ENCODE data around the gene MCF2. TPM values are rescaled to one million over a fixed set of nuclear protein-coding genes. Genes with fewer than 3 reads are reported as not detected.

The MCF2 gene
- total RNA-seq, 1 donor = 0.45 TPM

DNA sequence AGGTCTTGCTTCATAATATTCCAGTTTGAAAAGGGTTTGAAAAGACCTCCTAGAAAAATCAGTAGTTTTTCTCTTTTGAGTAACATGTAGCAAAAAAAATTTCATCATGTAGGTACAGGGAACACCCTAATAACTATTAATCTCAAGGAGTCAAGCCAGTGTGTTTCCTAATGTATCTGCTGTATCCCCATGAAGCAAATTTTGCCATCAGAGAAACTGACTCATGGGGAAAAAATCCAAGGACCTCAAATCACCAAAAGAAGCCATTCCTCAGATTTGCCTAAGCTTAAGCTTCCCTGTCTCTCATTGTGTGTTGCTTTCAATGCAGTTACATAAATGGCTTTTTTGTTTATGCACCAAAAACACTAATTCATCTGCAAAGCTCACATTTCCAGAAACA is 147.7 kb downstream of the MCF2 start:
- TF ChIP-seq CTCF (IDR thresholded peaks at IDR 0.05; ENCODE audit: insufficient read depth, low read length) = no peak
- peak; percentile 52 for DNase-seq (ENCODE audit: low read depth)

DNA sequence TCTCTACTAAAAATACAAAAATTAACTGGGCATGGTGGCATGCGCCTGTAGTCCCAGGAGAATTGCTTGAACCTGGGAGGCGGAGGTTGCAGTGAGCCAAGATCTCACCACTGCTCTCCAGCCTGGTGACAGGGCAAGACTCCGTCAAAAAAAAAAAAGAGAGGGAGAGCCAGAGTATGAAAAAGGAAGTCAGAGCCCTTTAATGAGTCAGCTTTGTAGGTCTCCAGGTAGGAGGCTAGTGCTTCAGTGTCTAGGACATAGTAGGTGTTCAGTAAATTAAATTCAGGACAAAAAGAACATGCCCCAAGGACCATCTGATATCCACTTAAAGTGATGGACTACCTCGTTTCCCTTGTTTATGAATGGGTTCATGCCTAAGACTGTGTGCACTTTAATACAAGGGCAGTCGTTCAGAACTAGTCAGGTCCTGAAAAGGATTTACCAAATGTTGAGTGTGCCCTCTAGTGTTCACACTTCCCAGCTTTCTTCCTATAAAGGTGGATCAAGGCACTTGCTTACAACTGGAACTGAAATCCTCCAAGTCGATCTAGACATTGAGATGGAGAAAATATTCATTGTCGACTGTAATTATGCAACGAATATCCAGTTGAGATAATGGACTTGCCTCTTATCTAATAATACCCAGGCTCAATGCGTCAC is 148.5 kb downstream of the MCF2 start:
- DNase-seq (ENCODE audit: low read depth) = peak; percentile 79
- TF ChIP-seq CTCF (IDR thresholded peaks at IDR 0.05; ENCODE audit: insufficient read depth, low read length) = peak; percentile 63
- H3K4me3 ChIP-seq (ENCODE audit: low read depth, low read length) = no peak overlapping the region

More for the DNA sequence above, 147.7 kb downstream of the MCF2 start:
- no peak overlapping the region for H3K4me3 ChIP-seq (ENCODE audit: low read depth, low read length)

- TF ChIP-seq CTCF (IDR thresholded peaks at IDR 0.05; ENCODE audit: insufficient read depth, low read length) = no peak
- H3K4me3 ChIP-seq (ENCODE audit: low read depth, low read length) = no peak overlapping the region
- DNase-seq (ENCODE audit: low read depth) = no peak
These were observed 152.8 kb downstream of the MCF2 start for GRCh38 chrX:139554991-139555675.

GRCh38 chrX:139554376-139554775 is 153.6 kb downstream of the MCF2 start:
- H3K4me3 ChIP-seq (ENCODE audit: low read depth, low read length) = no peak overlapping the region
- TF ChIP-seq CTCF (IDR thresholded peaks at IDR 0.05; ENCODE audit: insufficient read depth, low read length) = no peak
- no peak for DNase-seq (ENCODE audit: low read depth)

DNA sequence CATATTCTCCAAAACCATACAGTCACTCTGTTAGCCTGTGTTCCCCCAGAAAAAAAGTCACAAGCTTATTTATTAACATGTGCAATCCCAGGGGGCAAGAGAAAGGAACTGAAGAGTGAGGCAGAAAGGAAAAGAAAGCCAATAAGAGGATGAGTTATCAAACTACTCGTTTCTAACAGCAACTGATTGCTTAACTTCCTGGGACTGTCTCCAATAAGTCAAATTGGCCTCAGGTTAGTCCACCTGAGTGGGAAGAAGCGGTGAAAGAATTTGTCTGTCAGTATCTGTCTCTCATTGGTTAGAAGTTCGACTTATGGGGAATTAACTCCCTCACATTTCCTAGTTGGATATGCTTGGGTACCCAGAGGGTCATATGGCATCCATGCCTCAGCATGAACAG is 163.4 kb downstream of the MCF2 start:
- no peak for DNase-seq (ENCODE audit: low read depth)
- TF ChIP-seq CTCF (IDR thresholded peaks at IDR 0.05; ENCODE audit: insufficient read depth, low read length) = no peak
- no peak overlapping the region for H3K4me3 ChIP-seq (ENCODE audit: low read depth, low read length)

GRCh38 chrX:139543920-139544319 is 164.0 kb downstream of the MCF2 start:
- no peak overlapping the region for H3K4me3 ChIP-seq (ENCODE audit: low read depth, low read length)
- TF ChIP-seq CTCF (IDR thresholded peaks at IDR 0.05; ENCODE audit: insufficient read depth, low read length) = no peak
- DNase-seq (ENCODE audit: low read depth) = no peak
